GM12891 (cell line): Measurements from ENCODE around the gene MMEL1.

Experiments
- POLR2A ChIP-seq: IDR thresholded peaks from 2 replicates; pipeline ENCODE4 v1.6.1; 2011; ENCODE audit warnings: low read depth, low read length, control low read depth
- POLR2AphosphoS5 ChIP-seq: IDR thresholded peaks from 2 replicates; pipeline ENCODE4 v1.6.1; 2011; ENCODE audit warnings: low read depth, low read length, control low read depth
- SPI1 ChIP-seq: IDR thresholded peaks from 2 replicates; pipeline ENCODE4 v1.6.1; 2011; ENCODE audit warnings: low read depth, low read length, control low read depth
- TAF1 ChIP-seq: IDR thresholded peaks from 2 replicates; pipeline ENCODE4 v1.6.1; 2011; ENCODE audit warnings: low read depth, low read length, control low read depth

DNA sequence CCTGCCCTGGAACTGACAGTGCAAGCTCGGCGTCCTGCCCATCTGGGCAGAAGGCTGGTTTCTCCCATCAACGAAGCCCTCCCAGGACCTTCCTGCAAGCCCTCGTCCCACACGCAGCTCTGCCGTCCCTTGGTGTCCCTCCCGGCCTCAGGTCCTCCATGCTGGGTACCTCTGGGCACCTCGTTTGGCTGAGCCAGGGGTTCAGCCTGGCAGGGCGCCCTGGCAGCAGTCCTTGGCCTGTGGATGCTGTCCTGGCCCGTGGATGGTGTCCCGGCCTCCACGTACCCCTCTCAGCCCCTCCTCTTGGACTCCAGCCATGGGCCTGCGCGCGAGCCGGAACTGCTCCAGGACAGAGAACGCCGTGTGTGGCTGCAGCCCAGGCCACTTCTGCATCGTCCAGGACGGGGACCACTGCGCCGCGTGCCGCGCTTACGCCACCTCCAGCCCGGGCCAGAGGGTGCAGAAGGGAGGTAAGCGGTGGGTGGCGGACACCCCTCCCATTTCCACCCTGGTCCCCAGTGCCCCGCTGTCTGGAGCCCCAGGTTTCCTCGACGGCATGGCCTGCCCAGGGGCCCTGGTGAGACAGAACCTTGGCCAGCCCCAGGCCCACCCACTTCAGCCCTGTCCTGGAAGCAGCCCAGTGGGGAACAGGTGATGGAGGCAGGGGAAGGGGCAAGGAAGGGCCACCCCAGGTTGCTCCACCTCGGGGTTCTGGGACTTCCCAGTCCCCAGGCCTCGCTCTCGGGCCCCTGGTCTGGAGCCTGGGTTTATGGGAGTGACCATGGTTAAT lies 73.1 kb downstream of the MMEL1 start:
- no peak for TF ChIP-seq POLR2A
- no peak for TF ChIP-seq POLR2AphosphoS5
- no peak for TF ChIP-seq SPI1
- no peak for TF ChIP-seq TAF1
